ENCODE measurements around the gene GRIK5. TPM values are rescaled to one million over a fixed set of nuclear protein-coding genes. Genes with fewer than 3 reads are reported as not detected.

Gene GRIK5
- total and polyA plus RNA-seq, 2 experiments from 2014 or later: 0.50 to 0.60 TPM

DNA sequence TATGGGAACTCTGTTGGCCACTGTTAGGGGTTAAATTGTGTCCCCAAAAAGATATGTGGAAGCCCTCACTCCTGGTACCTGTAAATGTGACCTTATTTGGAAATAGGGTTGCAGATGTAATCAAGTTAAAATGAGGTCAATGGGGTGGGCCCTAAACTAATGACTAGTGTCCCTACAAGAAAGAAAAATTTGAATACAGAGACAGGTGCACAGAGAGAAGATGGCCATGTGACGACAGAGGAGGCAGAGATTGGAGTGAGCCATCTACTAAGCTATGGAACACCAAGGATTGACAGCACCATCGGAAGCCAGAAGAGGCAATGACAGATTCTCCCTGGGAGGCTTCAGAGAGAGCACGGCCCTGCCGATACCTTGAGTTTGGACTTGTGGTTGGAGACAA lies 45.7 kb upstream of the GRIK5 start:
- TF ChIP-seq EZH2 (IDR thresholded peaks at IDR 0.05; ENCODE audit: borderline replicate concordance) (no peak), EZH2phosphoT487 (IDR thresholded peaks at IDR 0.05; ENCODE audit: low read depth, severe bottlenecking, unreplicated experiment) (no peak)
- TF ChIP-seq, protein P1, sequence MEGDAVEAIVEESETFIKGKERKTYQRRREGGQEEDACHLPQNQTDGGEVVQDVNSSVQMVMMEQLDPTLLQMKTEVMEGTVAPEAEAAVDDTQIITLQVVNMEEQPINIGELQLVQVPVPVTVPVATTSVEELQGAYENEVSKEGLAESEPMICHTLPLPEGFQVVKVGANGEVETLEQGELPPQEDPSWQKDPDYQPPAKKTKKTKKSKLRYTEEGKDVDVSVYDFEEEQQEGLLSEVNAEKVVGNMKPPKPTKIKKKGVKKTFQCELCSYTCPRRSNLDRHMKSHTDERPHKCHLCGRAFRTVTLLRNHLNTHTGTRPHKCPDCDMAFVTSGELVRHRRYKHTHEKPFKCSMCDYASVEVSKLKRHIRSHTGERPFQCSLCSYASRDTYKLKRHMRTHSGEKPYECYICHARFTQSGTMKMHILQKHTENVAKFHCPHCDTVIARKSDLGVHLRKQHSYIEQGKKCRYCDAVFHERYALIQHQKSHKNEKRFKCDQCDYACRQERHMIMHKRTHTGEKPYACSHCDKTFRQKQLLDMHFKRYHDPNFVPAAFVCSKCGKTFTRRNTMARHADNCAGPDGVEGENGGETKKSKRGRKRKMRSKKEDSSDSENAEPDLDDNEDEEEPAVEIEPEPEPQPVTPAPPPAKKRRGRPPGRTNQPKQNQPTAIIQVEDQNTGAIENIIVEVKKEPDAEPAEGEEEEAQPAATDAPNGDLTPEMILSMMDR (IDR thresholded peaks at IDR 0.05; ENCODE audit: poor library complexity): no peak
- no peak overlapping the region for H3K27ac ChIP-seq
- no peaks in the 10 kb centered on the region for H3K79me2 ChIP-seq
- H3K36me3 ChIP-seq (replicated peaks; ENCODE audit: insufficient read depth, low read depth): no peaks in the 10 kb centered on the region
- H3K27me3 ChIP-seq: no peaks in the 10 kb centered on the region
- no peak for DNase-seq (ENCODE audit: low spot score)
- WGBS (ENCODE audit: low lambda C conversion rate, missing lambda C conversion rate): 88% methylated on average over 4 of the region's 4 CpGs
- H4K20me1 ChIP-seq (ENCODE audit: insufficient read depth, poor library complexity, severe bottlenecking): no peaks in the 10 kb centered on the region
- no peak overlapping the region for H2AFZ ChIP-seq
- no peaks in the 10 kb centered on the region for H3K9me3 ChIP-seq (ENCODE audit: low read depth)
- no peak overlapping the region for H3K4me3 ChIP-seq
- no peak overlapping the region for H3K4me2 ChIP-seq
- no peaks in the 10 kb centered on the region for H3K9me2 ChIP-seq (replicated peaks; ENCODE audit: insufficient read depth)
- H3K4me1 ChIP-seq (ENCODE audit: insufficient read depth): peaks cover 6% of the 10 kb centered on the region

- Histone ChIP-seq H3K4me2 (no peak overlapping the region), H3K79me2 (no peaks in the 10 kb centered on the region), H3K4me3 (no peak overlapping the region), H3K4me1 (ENCODE audit: insufficient read depth) (peaks cover 6% of the 10 kb centered on the region), H4K20me1 (ENCODE audit: insufficient read depth, poor library complexity, severe bottlenecking) (no peaks in the 10 kb centered on the region), H3K9me3 (ENCODE audit: low read depth) (no peaks in the 10 kb centered on the region), H2AFZ (no peak overlapping the region), H3K9me2 (replicated peaks; ENCODE audit: insufficient read depth) (no peaks in the 10 kb centered on the region), H3K27ac (no peak overlapping the region), H3K36me3 (replicated peaks; ENCODE audit: insufficient read depth, low read depth) (no peaks in the 10 kb centered on the region), H3K27me3 (no peaks in the 10 kb centered on the region)
- WGBS (ENCODE audit: low lambda C conversion rate, missing lambda C conversion rate): 57% methylated on average over 4 of the region's 4 CpGs
- no peak for TF ChIP-seq EZH2phosphoT487 (IDR thresholded peaks at IDR 0.05; ENCODE audit: low read depth, severe bottlenecking, unreplicated experiment)
- TF ChIP-seq, protein P1 (IDR thresholded peaks at IDR 0.05; ENCODE audit: poor library complexity): no peak
- no peak for TF ChIP-seq EZH2 (IDR thresholded peaks at IDR 0.05; ENCODE audit: borderline replicate concordance)
- DNase-seq (ENCODE audit: low spot score): no peak
Observed at GRCh38 chr19:42115219-42115618, 45.2 kb upstream of the GRIK5 start.

DNA sequence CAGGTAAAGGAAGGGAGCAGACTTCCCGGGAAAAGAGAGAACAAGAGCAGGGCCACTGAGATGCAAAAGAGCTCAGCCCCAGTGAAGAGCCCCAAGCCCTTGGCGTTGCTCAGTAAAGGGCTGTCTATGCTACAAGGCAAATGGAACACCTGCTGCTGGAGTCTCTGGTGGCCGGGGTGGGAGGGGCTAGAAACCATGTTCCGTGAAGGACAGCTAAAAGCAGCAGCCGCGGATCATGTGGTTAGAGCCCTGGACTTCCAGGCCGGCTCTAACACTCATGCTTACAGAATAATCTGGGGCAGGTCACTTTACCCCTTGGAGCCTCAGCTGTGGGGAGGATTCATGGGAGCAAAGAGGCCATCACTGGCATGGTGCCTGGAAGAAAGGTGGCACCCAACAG lies 44.4 kb upstream of the GRIK5 start:
- no peak for TF ChIP-seq EZH2 (IDR thresholded peaks at IDR 0.05; ENCODE audit: borderline replicate concordance)
- Histone ChIP-seq H3K4me3 (no peak overlapping the region), H3K4me2 (no peak overlapping the region), H3K27me3 (no peaks in the 10 kb centered on the region), H3K4me1 (ENCODE audit: insufficient read depth) (peaks cover 6% of the 10 kb centered on the region), H2AFZ (no peak overlapping the region), H4K20me1 (ENCODE audit: insufficient read depth, poor library complexity, severe bottlenecking) (no peaks in the 10 kb centered on the region), H3K9me3 (ENCODE audit: low read depth) (no peaks in the 10 kb centered on the region), H3K36me3 (replicated peaks; ENCODE audit: insufficient read depth, low read depth) (no peaks in the 10 kb centered on the region), H3K27ac (peak overlapping the region; percentile 56), H3K9me2 (replicated peaks; ENCODE audit: insufficient read depth) (no peaks in the 10 kb centered on the region), H3K79me2 (no peaks in the 10 kb centered on the region)
- DNase-seq (ENCODE audit: low spot score): no peak
- 57% methylated on average over 7 of the region's 7 CpGs for WGBS (ENCODE audit: low lambda C conversion rate, missing lambda C conversion rate)

DNA sequence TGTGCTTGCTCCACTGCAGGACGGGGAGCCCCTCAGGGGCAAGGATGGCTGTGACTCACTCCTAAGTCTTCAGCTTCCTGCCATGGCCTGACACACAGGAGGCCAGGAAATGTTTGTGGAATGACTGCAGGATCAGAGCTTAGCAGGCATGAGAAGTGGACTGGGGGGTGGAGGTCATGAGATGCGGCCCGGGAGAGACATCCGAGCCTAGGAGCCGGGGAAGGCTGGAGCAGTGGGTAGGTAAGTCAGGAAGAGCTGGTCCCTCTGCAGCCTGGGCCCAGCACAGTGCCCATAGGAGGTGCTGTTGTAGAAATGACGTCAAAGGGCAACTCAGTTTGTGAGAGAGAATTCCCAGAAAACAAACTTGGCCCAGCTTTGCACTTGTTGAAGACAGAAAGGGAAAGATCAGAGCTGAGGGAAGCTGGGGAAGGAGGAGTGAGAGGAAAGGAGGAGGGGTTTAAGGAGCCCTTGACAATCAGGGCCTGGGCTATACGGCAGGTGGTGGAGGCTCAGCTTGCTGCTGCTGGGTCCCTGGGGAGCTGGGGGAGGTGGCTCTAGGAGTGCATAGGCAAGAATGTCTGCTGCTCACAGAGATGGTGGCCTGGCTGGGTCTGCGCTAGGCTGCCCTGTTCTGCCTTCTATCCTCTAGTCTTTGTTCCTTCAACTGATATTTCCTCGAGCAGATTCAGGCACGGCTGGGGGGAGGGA lies 43.8 kb upstream of the GRIK5 start:
- no peaks in the 10 kb centered on the region for H3K79me2 ChIP-seq
- peak overlapping the region; percentile 56 for H3K27ac ChIP-seq
- TF ChIP-seq EZH2 (IDR thresholded peaks at IDR 0.05; ENCODE audit: borderline replicate concordance) (no peak), EZH2phosphoT487 (IDR thresholded peaks at IDR 0.05; ENCODE audit: low read depth, severe bottlenecking, unreplicated experiment) (no peak)
- no peak overlapping the region for H3K4me2 ChIP-seq
- no peak overlapping the region for H2AFZ ChIP-seq
- H4K20me1 ChIP-seq (ENCODE audit: insufficient read depth, poor library complexity, severe bottlenecking): no peaks in the 10 kb centered on the region
- H3K27me3 ChIP-seq: no peaks in the 10 kb centered on the region
- 40% methylated on average over 10 of the region's 10 CpGs for WGBS (ENCODE audit: low lambda C conversion rate, missing lambda C conversion rate)
- no peaks in the 10 kb centered on the region for H3K9me3 ChIP-seq (ENCODE audit: low read depth)
- peaks cover 6% of the 10 kb centered on the region for H3K4me1 ChIP-seq (ENCODE audit: insufficient read depth)
- no peak overlapping the region for H3K4me3 ChIP-seq
- peak; percentile 67 for DNase-seq (ENCODE audit: low spot score)
- H3K9me2 ChIP-seq (replicated peaks; ENCODE audit: insufficient read depth): no peaks in the 10 kb centered on the region
- H3K36me3 ChIP-seq (replicated peaks; ENCODE audit: insufficient read depth, low read depth): no peaks in the 10 kb centered on the region
